ENCODE results near the gene DNAJC10. TPM values are rescaled to one million over a fixed set of nuclear protein-coding genes. Genes with fewer than 3 reads are reported as not detected.
"Not testable (repeated sequence)": the region's sequence is repeated elsewhere in the genome, so short reads cannot be mapped to it uniquely, and the experiment has no call there.

Gene DNAJC10
- total and polyA plus RNA-seq, 4 experiments from 2014 or later, result 52.2 to 62.4 (median 56.9) TPM

- H3K27ac ChIP-seq (ENCODE audit: low read depth, low read length), result no peak overlapping the region
- peaks cover 0 to 10% (median 2%) of the 10 kb centered on the region in 4 donors for H3K4me1 Mint-ChIP-seq
- no peaks in the 10 kb centered on the region for H3K9me3 ChIP-seq (ENCODE audit: control insufficient read depth in 1 of 2, low read length in 2 of 2)
- no peak overlapping the region for H3K4me3 ChIP-seq (ENCODE audit: low read length in 2 of 2)
- no peak overlapping the region for H3K4me3 Mint-ChIP-seq
- H3K27me3 Mint-ChIP-seq, result peaks cover 5 to 6% of the 10 kb centered on the region in 2 donors
- peaks cover 0 to 3% of the 10 kb centered on the region in 2 donors for H3K36me3 Mint-ChIP-seq
- intact Hi-C loops (cut with micrococcal nuclease), result no loop called here
- CTCF ChIA-PET (ENCODE audit: partially characterized antibody), result no interaction called here
- peak overlapping the region in 5 of 7 donors; percentile 5 to 57 (median 19) for H3K27ac Mint-ChIP-seq
- POLR2A ChIA-PET (ENCODE audit: partially characterized antibody), result no interaction called here
- DNase-seq, result no peak
- H3K9me3 Mint-ChIP-seq, result no peaks in the 10 kb centered on the region
- no peaks in the 10 kb centered on the region for H3K27me3 ChIP-seq (ENCODE audit: insufficient read depth, low read length)
- H3K36me3 ChIP-seq (ENCODE audit: insufficient read depth, low read length), result no peaks in the 10 kb centered on the region
- peaks cover 25% of the 10 kb centered on the region for H3K4me1 ChIP-seq (ENCODE audit: insufficient read depth, low read length)
These were observed 2.5 kb upstream of the DNAJC10 start for GRCh38 chr2:182713601-182714000.

- no peaks in the 10 kb centered on the region for H3K9me3 Mint-ChIP-seq
These were observed 751 bp upstream of the DNAJC10 start for GRCh38 chr2:182715121-182715891.

GRCh38 chr2:182716650-182716979 is 558 bp downstream of the DNAJC10 start:
- Histone ChIP-seq H3K36me3 (ENCODE audit: insufficient read depth, low read length) (peaks cover 8% of the 10 kb centered on the region), H3K27me3 (ENCODE audit: insufficient read depth, low read length) (no peaks in the 10 kb centered on the region), H3K9me3 (ENCODE audit: control insufficient read depth in 1 of 2, low read length in 2 of 2) (no peaks in the 10 kb centered on the region), H3K27ac (ENCODE audit: low read depth, low read length) (peak overlapping the region; percentile 68), H3K4me3 (ENCODE audit: low read length in 2 of 2) (peak overlapping the region; percentile 83 to 85), H3K4me1 (ENCODE audit: insufficient read depth, low read length) (peaks cover 25% of the 10 kb centered on the region)
- ChIA-PET POLR2A (ENCODE audit: partially characterized antibody) (interaction anchor here (1.4 kb wide), 1 partner anchor 321 kb away, joined by 4 read pairs; no protein-coding TSS in a partner anchor), CTCF (ENCODE audit: partially characterized antibody) (no interaction called here)
- peak in 1 of 5 donors; percentile 35 for DNase-seq
- Mint-ChIP-seq H3K4me1 (peaks cover 0 to 11% (median 2%) of the 10 kb centered on the region in 4 donors), H3K9me3 (no peaks in the 10 kb centered on the region), H3K4me3 (no peak overlapping the region), H3K36me3 (peaks cover 0 to 7% of the 10 kb centered on the region in 2 donors), H3K27me3 (peaks cover 0 to 2% of the 10 kb centered on the region in 2 donors), H3K27ac (no peak overlapping the region)
- intact Hi-C loops (cut with micrococcal nuclease), result loop anchor here (1.0 to 5.0 kb wide), 5 partner anchors 49 to 1734 kb away; partner anchors contain the start of genes ITPRID2, NCKAP1, NUP35 and UBE2E3

More at GRCh38 chr2:182715121-182715891, 751 bp upstream of the DNAJC10 start:
- Histone ChIP-seq H3K27ac (ENCODE audit: low read depth, low read length) (peak overlapping the region; percentile 68), H3K9me3 (ENCODE audit: control insufficient read depth in 1 of 2, low read length in 2 of 2) (no peaks in the 10 kb centered on the region), H3K4me3 (ENCODE audit: low read length in 2 of 2) (peak overlapping the region; percentile 83 to 85), H3K4me1 (ENCODE audit: insufficient read depth, low read length) (peaks cover 25% of the 10 kb centered on the region), H3K27me3 (ENCODE audit: insufficient read depth, low read length) (no peaks in the 10 kb centered on the region), H3K36me3 (ENCODE audit: insufficient read depth, low read length) (no peaks in the 10 kb centered on the region)
- no peak for DNase-seq
- Mint-ChIP-seq H3K4me3 (peak overlapping the region in 1 of 8 donors; percentile 4), H3K27me3 (peaks cover 5 to 6% of the 10 kb centered on the region in 2 donors), H3K36me3 (peaks cover 0 to 5% of the 10 kb centered on the region in 2 donors), H3K27ac (peak overlapping the region in 2 of 7 donors; percentile 36 to 85), H3K4me1 (peaks cover 0 to 10% (median 2%) of the 10 kb centered on the region in 4 donors)
- intact Hi-C loops (cut with micrococcal nuclease), result loop anchor here (5.0 kb wide), 2 partner anchors 823 to 1733 kb away; partner anchors contain the start of genes ITPRID2 and UBE2E3
- CTCF ChIA-PET (ENCODE audit: partially characterized antibody), result interaction anchor here (0.8 to 1.2 kb wide), 2 partner anchors 10 to 49 kb away, joined by 3 to 4 read pairs; no protein-coding TSS in a partner anchor
- POLR2A ChIA-PET (ENCODE audit: partially characterized antibody), result interaction anchor here (0.8 to 1.4 kb wide), 3 partner anchors 322 to 474 kb away, joined by 3 to 4 read pairs (median 4); partner anchors contain the start of gene DUSP19

- H3K27ac ChIP-seq (ENCODE audit: low read depth, low read length), result no peak overlapping the region
- H3K4me3 ChIP-seq (ENCODE audit: low read length in 2 of 2), result no peak overlapping the region
- no peaks in the 10 kb centered on the region for H3K27me3 ChIP-seq (ENCODE audit: insufficient read depth, low read length)
- peaks cover 0 to 7% of the 10 kb centered on the region in 2 donors for H3K36me3 Mint-ChIP-seq
- ChIA-PET POLR2A (ENCODE audit: partially characterized antibody) (no interaction called here), CTCF (ENCODE audit: partially characterized antibody) (no interaction called here)
- peaks cover 0 to 11% (median 2%) of the 10 kb centered on the region in 4 donors for H3K4me1 Mint-ChIP-seq
- intact Hi-C loops (cut with micrococcal nuclease), result loop anchor here (5.0 kb wide), 2 partner anchors 825 to 1735 kb away; partner anchors contain the start of genes ITPRID2 and UBE2E3
- no peaks in the 10 kb centered on the region for H3K9me3 ChIP-seq (ENCODE audit: control insufficient read depth in 1 of 2, low read length in 2 of 2)
- no peak overlapping the region for H3K27ac Mint-ChIP-seq
- no peak for DNase-seq
- no peaks in the 10 kb centered on the region for H3K9me3 Mint-ChIP-seq
- H3K36me3 ChIP-seq (ENCODE audit: insufficient read depth, low read length), result peaks cover 8% of the 10 kb centered on the region
- H3K4me3 Mint-ChIP-seq, result peak overlapping the region in 1 of 8 donors; percentile 3
- peaks cover 0 to 2% of the 10 kb centered on the region in 2 donors for H3K27me3 Mint-ChIP-seq
- peaks cover 25% of the 10 kb centered on the region for H3K4me1 ChIP-seq (ENCODE audit: insufficient read depth, low read length)
These were observed 1.4 kb downstream of the DNAJC10 start for GRCh38 chr2:182717416-182717815.

- ChIA-PET POLR2A (ENCODE audit: partially characterized antibody) (no interaction called here), CTCF (ENCODE audit: partially characterized antibody) (no interaction called here)
- peaks cover 0 to 2% of the 10 kb centered on the region in 2 donors for H3K27me3 Mint-ChIP-seq
- intact Hi-C loops (cut with micrococcal nuclease), result loop anchor here (5.0 kb wide), 2 partner anchors 826 to 1736 kb away; partner anchors contain the start of genes ITPRID2 and UBE2E3
- peaks cover 0 to 7% of the 10 kb centered on the region in 2 donors for H3K36me3 Mint-ChIP-seq
- H3K4me3 Mint-ChIP-seq, result peak overlapping the region in 1 of 8 donors; percentile 3
- peaks cover 8% of the 10 kb centered on the region for H3K36me3 ChIP-seq (ENCODE audit: insufficient read depth, low read length)
- no peaks in the 10 kb centered on the region for H3K9me3 ChIP-seq (ENCODE audit: control insufficient read depth in 1 of 2, low read length in 2 of 2)
- peaks cover 0 to 11% (median 2%) of the 10 kb centered on the region in 4 donors for H3K4me1 Mint-ChIP-seq
- H3K27me3 ChIP-seq (ENCODE audit: insufficient read depth, low read length), result no peaks in the 10 kb centered on the region
- no peak for DNase-seq
- no peak overlapping the region for H3K27ac ChIP-seq (ENCODE audit: low read depth, low read length)
- no peaks in the 10 kb centered on the region for H3K9me3 Mint-ChIP-seq
- H3K4me3 ChIP-seq (ENCODE audit: low read length in 2 of 2), result no peak overlapping the region
- no peak overlapping the region for H3K27ac Mint-ChIP-seq
- H3K4me1 ChIP-seq (ENCODE audit: insufficient read depth, low read length), result peaks cover 25% of the 10 kb centered on the region
These were observed 1.8 kb downstream of the DNAJC10 start for GRCh38 chr2:182717816-182718215.

- Mint-ChIP-seq H3K27ac (no peak overlapping the region), H3K27me3 (no peaks in the 10 kb centered on the region), H3K36me3 (peaks cover 0 to 11% of the 10 kb centered on the region in 2 donors), H3K4me1 (peaks cover 0 to 11% (median 3%) of the 10 kb centered on the region in 4 donors), H3K9me3 (no peaks in the 10 kb centered on the region), H3K4me3 (no peak overlapping the region)
- CTCF ChIA-PET (ENCODE audit: partially characterized antibody), result no interaction called here
- peaks cover 8% of the 10 kb centered on the region for H3K36me3 ChIP-seq (ENCODE audit: insufficient read depth, low read length)
- H3K27ac ChIP-seq (ENCODE audit: low read depth, low read length), result no peak overlapping the region
- no peaks in the 10 kb centered on the region for H3K27me3 ChIP-seq (ENCODE audit: insufficient read depth, low read length)
- no peak overlapping the region for H3K4me3 ChIP-seq (ENCODE audit: low read length in 2 of 2)
- no peaks in the 10 kb centered on the region for H3K9me3 ChIP-seq (ENCODE audit: control insufficient read depth in 1 of 2, low read length in 2 of 2)
- intact Hi-C loops (cut with micrococcal nuclease), result loop anchor here (5.0 kb wide), 2 partner anchors 826 to 1736 kb away; partner anchors contain the start of genes ITPRID2 and UBE2E3
- peaks cover 25% of the 10 kb centered on the region for H3K4me1 ChIP-seq (ENCODE audit: insufficient read depth, low read length)
- POLR2A ChIA-PET (ENCODE audit: partially characterized antibody), result no interaction called here
- DNase-seq, result no peak
These were observed 2.4 kb downstream of the DNAJC10 start for GRCh38 chr2:182718459-182718858.

- H3K27ac ChIP-seq (ENCODE audit: low read depth, low read length); H3K9me3 Mint-ChIP-seq; H3K4me3 Mint-ChIP-seq; H3K4me3 ChIP-seq (ENCODE audit: low read length in 2 of 2); H3K9me3 ChIP-seq (ENCODE audit: control insufficient read depth in 1 of 2, low read length in 2 of 2); H3K36me3 ChIP-seq (ENCODE audit: insufficient read depth, low read length); H3K27ac Mint-ChIP-seq; H3K27me3 Mint-ChIP-seq; POLR2A ChIA-PET (ENCODE audit: partially characterized antibody); H3K27me3 ChIP-seq (ENCODE audit: insufficient read depth, low read length); DNase-seq; CTCF ChIA-PET (ENCODE audit: partially characterized antibody): not testable (repeated sequence)
- intact Hi-C loops (cut with micrococcal nuclease), result loop anchor here (5.0 kb wide), 2 partner anchors 827 to 1737 kb away; partner anchors contain the start of genes ITPRID2 and UBE2E3
- H3K36me3 Mint-ChIP-seq, result peaks cover 0 to 15% of the 10 kb centered on the region in 2 donors
- H3K4me1 Mint-ChIP-seq, result peaks cover 0 to 11% (median 3%) of the 10 kb centered on the region in 4 donors
- H3K4me1 ChIP-seq (ENCODE audit: insufficient read depth, low read length), result peaks cover 25% of the 10 kb centered on the region
These were observed 3.1 kb downstream of the DNAJC10 start for GRCh38 chr2:182719116-182719515.

All from CD4-positive, alpha-beta memory T cell (primary cell).